ENCODE data around the gene CRADD.
A peak's percentile ranks its signal among the peaks of the same experiment; 100 is the strongest.
"Not testable (repeated sequence)": the region's sequence is repeated elsewhere in the genome, so short reads cannot be mapped to it uniquely, and the experiment has no call there.

The CRADD gene

GRCh38 chr12:93677195-93678064, at the start of gene CRADD:
Gene CRADD, plus strand, starts transcription at chr12:93677375.
- DNase-seq (ENCODE audit: low read depth): peak; percentile 94

GRCh38 chr12:93632383-93632782, 44.8 kb upstream of the CRADD start:
- no peak for DNase-seq (ENCODE audit: low read depth)

DNA sequence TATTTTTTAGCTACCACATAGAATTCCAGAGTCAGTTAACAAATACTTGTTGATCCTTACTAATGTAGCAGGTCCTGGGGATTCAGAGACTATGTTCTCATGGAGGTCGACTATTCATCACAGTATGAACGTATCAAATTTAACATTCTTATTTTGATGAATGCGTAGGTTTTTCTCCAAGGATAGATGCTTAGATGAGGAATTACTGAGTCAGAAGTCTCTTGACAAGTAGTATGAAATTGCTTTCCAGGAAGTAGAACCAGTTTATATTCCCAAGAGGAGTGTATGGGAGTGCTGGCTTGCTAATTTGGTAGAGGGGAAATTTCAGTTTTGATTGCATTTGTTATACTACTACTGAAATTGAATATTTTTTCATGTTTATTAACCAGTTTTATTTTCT, 42.8 kb upstream of the CRADD start:
- DNase-seq (ENCODE audit: low read depth): peak; percentile 29

DNA sequence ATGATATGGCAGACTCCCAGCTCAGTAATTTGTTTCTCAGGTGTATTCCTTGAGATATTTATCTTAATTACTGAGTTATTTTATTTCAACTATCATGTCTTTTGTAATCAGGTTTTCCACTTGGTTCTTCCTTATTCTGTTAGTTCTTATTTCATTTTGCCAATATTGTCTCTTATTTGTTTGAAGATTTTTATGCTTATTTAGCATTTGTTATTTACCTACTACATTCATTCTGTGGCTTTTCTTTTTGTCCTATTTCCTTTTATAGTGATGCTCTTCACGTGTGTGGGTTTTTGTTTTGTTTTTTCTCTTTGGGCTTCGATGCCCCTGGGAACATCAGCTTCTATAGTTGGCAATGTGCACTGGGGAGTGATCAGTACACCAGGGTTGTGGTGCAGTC, 40.5 kb upstream of the CRADD start:
- DNase-seq (ENCODE audit: low read depth): no peak

- peak; percentile 31 for DNase-seq (ENCODE audit: low read depth)
Measured at GRCh38 chr12:93638095-93638494, 39.1 kb upstream of the CRADD start.

GRCh38 chr12:93638954-93639353, 38.2 kb upstream of the CRADD start:
- DNase-seq (ENCODE audit: low read depth): no peak

DNA sequence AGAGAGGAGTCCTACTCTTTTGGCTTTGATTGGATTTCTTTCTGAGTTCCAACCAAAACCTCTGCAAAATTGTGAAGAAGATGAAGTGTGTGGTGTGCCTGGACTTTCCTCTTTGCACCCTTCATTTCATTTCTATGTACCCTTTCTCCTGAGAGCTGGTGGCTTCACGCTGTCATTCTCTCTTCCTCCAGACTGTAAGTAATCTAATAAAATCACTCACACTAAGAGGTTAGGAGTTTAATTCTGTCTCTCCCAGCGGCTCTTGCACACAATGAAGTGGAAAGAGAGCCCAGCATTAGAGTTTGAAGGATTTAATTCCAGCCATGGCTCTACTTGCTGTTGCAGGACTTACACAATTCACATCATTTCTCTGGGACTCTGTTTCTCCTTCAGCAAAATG, 37.8 kb upstream of the CRADD start:
- DNase-seq (ENCODE audit: low read depth): no peak

DNA sequence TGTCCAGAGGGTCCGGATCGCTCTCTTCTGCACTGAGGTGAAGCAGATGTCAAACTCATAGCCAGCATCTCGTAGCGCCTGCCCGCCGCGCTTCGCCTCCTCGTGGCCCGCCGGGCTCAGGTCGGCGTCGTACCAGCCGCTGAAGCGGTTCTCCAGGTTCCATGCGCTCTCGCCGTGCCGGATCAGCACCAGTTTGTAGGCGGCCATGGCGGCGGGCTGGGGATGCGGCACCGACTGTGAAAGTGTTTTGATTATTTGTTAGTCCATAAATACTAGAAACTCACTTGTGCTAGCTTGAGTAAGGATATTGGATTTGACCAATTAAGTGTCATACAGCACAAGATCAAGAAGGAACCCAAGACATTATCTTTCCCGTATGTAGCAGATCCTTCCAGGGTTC, 35.8 kb upstream of the CRADD start:
- DNase-seq (ENCODE audit: low read depth): not testable (repeated sequence)

DNA sequence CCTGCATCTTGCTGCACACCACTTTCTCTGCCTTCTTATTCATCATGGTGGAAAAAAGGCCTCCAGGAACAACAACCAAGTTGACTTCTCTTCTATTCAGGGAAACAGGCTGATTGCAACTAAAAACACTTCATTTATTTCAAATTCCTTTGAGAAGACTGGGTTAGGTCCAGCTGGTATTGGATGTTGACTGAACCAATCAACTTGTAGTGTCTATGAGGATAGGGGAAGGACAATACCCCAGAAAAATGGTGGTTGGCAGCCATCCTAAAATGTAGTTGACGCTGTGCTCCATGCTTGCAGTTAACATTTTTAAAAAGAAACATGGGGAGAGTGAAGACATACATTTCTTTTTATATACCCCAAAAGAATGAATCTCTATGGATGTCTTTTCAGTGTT, 34.4 kb upstream of the CRADD start:
- DNase-seq (ENCODE audit: low read depth): no peak

- no peak for DNase-seq (ENCODE audit: low read depth)
Measured at GRCh38 chr12:93645702-93646101, 31.5 kb upstream of the CRADD start.

DNA sequence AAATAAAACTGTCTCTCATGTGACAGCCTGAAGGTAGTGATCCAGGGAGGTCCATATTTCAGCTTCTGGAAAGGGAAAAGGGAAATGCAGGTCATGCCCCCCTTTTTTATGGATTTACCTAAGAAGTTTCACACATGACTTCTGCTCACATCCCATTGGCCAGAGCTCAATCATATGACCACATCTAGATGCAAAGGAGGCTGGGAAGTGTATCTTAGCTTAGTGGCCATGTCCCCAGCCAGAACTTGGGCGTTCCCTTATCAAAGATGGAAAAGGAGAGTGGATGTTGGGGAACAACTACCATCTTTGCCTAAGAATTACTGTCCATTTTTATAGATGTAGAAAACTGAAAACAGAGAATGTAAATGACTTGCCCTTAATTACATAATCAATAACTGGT, 26.5 kb upstream of the CRADD start:
- no peak for DNase-seq (ENCODE audit: low read depth)

DNA sequence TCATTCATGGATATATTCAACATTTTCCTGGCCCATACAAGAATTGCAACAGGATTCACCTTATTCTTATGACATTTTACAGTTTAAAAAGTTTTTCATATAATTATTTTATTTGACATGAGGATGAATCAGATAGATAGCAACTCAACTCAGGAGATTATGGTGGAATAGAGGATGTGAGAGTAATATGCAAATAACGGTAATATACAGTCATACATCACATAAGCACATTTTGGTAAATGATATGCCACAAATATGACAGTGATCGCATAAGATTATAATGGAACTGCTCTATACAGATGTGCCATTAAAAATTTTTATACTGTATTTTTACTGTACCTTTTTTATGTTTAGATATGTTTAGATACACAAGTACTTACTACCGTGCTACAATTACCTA, 24.1 kb upstream of the CRADD start:
- no peak for DNase-seq (ENCODE audit: low read depth)

- no peak for DNase-seq (ENCODE audit: low read depth)
Measured at GRCh38 chr12:93653712-93654111, 23.5 kb upstream of the CRADD start.

DNA sequence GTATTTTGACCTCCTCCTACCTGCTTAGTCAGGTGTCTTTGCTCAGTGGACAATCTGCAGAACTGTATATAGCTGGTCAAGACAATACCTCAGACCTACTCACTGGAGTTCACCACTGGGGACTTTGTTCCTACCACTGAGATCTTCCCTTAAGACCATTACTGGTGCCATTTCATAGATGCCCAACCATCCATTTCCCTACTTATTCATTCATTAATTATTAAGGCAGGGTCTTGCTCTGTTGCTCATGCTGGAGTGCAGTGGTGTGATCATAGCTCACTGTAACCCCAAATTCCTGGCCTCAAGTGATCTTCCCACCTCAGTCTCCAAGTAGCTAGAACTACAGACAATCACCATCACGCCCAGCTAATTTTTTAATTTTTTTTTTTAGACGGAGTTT, 22.8 kb upstream of the CRADD start:
- DNase-seq (ENCODE audit: low read depth): no peak

DNA sequence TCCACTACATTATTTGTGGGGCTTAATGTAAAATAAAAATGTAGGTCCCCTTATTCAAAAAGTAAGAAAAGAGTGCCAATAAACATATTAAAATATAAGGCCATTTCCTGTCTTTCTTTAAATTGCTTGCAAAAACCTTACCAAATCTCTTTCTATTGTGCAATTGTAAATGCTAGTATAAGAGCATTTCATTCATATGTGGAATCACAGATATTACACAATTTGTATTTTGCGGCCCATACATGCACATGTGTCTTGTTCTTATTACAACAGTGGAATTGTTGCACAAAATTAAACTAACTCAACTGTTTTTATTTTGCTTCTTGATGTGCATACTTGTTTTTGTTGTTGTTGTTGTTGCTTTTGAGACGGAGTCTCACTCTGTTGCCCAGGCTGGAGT, 20.1 kb upstream of the CRADD start:
- no peak for DNase-seq (ENCODE audit: low read depth)

- no peak for DNase-seq (ENCODE audit: low read depth)
Measured at GRCh38 chr12:93661021-93661420, 16.2 kb upstream of the CRADD start.

DNA sequence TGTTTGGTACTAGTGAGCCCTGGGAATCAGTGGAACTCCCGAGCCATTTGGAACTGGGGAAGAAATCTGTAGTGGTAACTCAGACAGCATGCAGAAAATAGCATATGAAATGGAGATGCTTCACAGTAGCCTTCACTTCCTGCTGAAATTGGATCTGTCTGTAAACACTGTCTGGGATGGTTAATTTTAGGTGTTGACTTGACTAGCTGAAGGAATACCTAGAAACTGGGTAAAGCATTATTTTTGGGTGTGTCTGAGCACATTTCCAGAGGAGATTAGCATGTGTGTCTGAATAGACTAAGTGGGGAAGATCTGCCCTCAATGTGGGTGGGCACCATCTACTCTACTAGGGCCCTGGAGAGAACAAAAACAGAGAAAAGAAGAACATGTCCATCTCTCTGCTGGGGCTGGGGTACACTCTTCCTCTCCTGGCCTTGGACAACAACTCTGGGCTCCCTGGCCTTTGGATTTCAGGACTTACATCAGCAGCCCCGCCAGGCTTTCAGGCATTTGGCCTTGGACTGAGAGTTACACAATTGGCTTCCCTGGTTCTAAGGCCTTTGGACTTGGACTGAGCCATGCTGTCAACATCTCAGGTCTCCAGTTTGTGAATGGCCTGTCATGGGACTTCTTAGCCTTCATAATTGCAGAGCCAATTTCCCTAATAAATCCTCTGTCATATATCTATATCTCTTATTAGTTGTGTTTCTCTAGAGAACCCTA, 14.0 kb upstream of the CRADD start:
- no peak for DNase-seq (ENCODE audit: low read depth)

DNA sequence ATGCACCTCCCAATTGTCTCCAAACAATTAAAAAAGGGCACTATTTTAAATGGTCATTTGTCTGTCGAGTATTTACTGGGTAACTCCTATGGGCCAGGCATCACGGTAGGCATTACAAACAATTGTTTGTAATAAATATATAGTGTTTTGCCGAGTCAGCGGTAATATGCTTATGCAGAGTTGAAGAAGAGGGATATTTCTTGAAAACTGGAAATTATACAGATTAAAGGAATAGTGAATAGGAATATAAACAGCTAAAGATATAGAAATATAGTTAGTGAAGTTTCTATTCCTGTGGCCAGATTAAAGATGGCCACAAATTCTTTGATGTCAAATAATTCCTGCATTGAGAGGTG, 13.5 kb upstream of the CRADD start:
- DNase-seq (ENCODE audit: low read depth): no peak

DNA sequence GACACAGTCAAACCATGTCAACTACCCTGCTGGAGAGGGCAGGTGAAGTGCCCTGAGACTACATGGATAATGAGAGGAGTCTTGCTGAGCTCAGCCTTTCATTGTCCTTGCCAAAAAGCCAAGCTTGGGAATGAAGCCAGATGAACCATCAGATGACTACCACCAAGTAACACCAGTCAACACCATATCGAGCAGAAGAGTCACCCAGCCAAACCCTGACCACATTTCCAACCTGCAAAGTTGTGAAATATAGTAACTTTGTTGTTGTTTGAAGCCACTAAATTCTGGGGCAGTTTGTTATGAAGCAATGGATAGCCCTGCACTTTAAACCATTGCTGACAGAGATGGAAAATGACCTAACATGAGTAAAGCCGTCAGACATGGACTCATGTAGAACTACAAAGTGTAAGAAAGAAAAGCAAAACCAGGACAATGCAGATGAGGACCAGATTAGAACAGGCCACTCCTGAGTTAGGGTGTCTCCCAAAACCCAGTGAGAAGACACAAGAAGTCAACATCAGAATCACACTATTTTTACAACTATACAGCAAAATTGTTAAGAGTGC, 12.5 kb upstream of the CRADD start:
- DNase-seq (ENCODE audit: low read depth): no peak

DNA sequence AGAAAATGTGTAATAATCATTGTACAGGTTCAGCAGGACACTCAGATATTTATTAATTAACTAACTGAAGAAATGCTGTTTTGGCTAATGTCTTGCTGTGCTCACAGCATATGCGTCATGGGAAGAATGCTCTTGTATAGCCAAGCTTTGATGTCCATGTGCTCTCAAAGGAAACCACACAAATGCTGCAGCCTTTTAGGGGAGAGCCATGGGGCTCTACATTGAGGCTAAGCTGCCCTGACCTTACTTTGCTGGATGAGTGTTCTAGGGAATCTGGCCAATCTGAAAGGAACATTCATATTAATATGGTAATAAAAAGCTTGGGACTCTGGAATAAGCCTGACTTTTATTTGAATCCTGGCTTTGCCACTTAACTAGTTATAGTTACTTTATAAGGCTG, 9.5 kb upstream of the CRADD start:
- DNase-seq (ENCODE audit: low read depth): no peak

- no peak for DNase-seq (ENCODE audit: low read depth)
Measured at GRCh38 chr12:93668919-93669418, 8.2 kb upstream of the CRADD start.

DNA sequence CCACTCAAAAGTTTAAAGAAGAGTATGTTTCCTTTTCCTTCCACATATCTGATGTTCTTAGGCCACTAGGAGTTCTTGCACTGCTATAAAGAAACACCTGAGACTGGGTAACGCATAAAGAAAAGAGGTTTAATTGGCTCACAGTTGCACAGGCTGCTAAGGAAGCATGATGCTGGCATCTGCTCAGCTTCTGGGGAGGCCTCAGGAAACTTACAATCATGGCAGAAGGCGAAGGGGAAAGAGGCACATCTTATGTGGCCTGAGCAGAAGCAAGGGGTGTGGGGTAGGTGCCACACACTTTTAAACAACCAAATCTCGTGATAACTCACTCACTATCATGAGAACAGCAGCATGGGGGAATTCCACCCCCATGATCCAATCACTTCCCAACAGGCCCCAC, 7.7 kb upstream of the CRADD start:
- no peak for DNase-seq (ENCODE audit: low read depth)

DNA sequence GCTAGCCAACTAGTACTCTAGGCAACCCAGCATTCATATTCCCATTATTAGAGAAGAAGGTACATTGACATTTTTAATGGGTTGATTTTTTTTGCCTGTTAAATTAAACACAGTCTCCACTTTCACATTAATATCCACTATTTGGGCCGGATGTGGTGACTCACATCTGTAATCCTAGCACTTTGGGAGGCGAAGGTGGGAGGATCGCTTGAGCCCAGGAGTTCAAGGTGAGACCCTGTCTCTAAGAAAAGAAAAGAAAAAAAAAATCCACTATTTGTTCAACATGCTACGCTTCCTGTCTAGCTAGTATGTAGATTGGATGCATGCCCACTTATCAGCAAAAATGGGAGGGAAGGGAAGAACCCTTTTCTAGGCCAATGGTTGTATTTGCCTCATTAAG, 7.1 kb upstream of the CRADD start:
- no peak for DNase-seq (ENCODE audit: low read depth)
